Omental fat pad (tissue), 4 donors: Measurements from ENCODE around the gene DGLUCY. TPM values are rescaled to one million over a fixed set of nuclear protein-coding genes. Genes with fewer than 3 reads are reported as not detected.

Experiments used
- ATAC-seq: fragments of 150-250 bp; one replicate; pipeline ENCODE4 v1.9.1; 2016; ENCODE audit warnings: mild to moderate bottlenecking, moderate library complexity; ENCODE audit not compliant: low FRiP score
- DNase-seq: peaks from one replicate; pipeline ENCODE4 v3.0.0-alpha.2; 2019; ENCODE audit warnings: low spot score
- CTCF ChIP-seq, 3 donors: fragments of 450-650 bp; IDR thresholded peaks; one replicate each; pipeline ENCODE4 v1.5.1; 2016 to 2017; ENCODE audit warnings: antibody characterized with exemption in 3 of 3, mild to moderate bottlenecking in 3 of 3, moderate library complexity in 2 of 3
- total RNA-seq, 4 donors: library from RNA; depleted of rRNA; stranded (reverse); fragments of >200 nt; gene quantifications; one replicate each; pipeline ENCODE4 v1.1.0, GENCODE V29; 2016

DGLUCY gene
- total RNA-seq, 4 donors from 2014 or later: 27.5 to 93.2 (median 39.3) TPM

GRCh38 chr14:91170504-91171121 lies 56.7 kb downstream of the DGLUCY start:
- no peak for ATAC-seq
- TF ChIP-seq CTCF (IDR thresholded peaks at IDR 0.05): no peak
- DNase-seq: no peak

GRCh38 chr14:91171291-91171690 lies 57.4 kb downstream of the DGLUCY start:
- no peak for DNase-seq

DNA sequence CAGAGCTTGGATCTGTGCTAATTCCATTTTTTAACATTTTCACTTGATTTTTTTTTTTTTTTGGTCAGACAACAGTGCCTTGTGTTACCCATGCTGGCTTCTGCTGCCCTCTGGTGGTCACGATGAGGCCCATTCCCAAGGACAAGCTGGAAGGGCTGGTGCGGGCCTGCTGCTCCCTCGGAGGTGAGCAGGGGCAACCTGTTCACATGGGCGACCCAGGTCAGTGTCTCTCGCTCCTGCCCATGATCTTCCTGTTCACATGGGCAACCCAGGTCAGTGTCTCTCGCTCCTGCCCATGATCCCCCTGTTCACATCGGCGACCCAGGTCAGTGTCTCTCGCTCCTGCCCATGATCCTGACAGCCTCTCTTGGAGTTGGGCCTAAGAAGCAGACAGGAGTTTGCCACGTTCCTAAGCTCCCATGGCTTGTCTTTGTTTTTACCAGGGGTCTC lies 59.4 kb downstream of the DGLUCY start:
- peak; percentile 82 for DNase-seq
- peak in 2 of 3 donors; percentile 3 to 17 for TF ChIP-seq CTCF (IDR thresholded peaks at IDR 0.05)
- peak; percentile 54 for ATAC-seq

More at GRCh38 chr14:91171291-91171690, 57.4 kb downstream of the DGLUCY start:
- no peak for TF ChIP-seq CTCF (IDR thresholded peaks at IDR 0.05)
- ATAC-seq: no peak

GRCh38 chr14:91173904-91174303 lies 60.0 kb downstream of the DGLUCY start:
- ATAC-seq (no peak), DNase-seq (no peak)
- no peak for TF ChIP-seq CTCF (IDR thresholded peaks at IDR 0.05)

GRCh38 chr14:91175291-91176201 lies 61.7 kb downstream of the DGLUCY start:
- no peak for TF ChIP-seq CTCF (IDR thresholded peaks at IDR 0.05)
- DNase-seq (no peak), ATAC-seq (no peak)

DNA sequence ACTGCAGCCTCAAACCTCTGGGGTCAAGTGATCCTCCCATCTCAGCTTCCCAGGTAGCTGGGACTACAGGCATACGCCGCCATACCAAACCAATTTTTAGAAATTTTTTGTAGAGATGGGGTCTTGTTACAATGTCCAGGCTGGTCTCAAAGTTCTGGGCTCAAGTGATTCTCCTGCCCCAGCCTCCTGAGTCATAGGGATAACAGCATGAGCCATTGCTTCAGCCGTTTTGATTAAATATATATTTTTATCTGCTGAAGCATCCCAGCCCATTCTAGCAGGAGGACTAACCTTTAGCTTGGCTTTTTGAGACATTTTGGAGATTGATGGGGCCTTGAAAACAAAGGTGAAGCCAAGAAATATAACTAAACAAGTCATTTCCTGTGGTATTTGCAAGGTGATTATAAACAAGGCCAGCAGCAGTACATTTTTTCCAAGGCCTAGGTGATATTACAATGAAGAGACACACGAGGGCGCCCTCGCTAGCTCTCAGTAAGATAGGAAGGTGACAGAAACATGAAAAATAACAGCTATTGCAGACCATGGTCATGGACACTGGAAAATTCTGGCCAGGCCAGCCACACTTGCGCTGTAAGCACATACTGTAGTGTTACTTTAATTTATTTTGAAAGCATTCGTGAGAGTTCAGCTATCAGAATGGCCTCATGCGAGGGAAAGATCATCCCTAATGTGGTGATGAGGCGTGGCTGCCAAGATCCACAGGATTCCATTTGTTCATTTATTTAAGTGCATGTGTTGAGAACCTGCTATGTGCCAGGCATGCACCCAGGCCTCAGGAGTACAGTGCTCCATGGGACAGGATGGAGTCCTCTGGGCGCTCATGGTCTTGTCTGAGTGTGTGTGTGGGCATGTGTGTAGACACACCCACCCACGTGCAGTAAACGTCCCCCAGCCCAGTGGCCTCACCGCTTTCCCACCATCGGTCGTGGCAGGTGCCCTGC lies 63.5 kb downstream of the DGLUCY start:
- DNase-seq: no peak
- TF ChIP-seq CTCF (IDR thresholded peaks at IDR 0.05): no peak
- peak; percentile 35 for ATAC-seq
